CD4-positive, alpha-beta T cell (primary cell): Measurements from ENCODE around the gene SNRPD2. TPM values are rescaled to one million over a fixed set of nuclear protein-coding genes. Genes with fewer than 3 reads are reported as not detected.

ENCODE experiments used
- ATAC-seq: fragments of 200-7000 bp; cut with Tn5 transposase; one replicate; pipeline ENCODE4 v1.10.0; 2022; ENCODE audit warnings: mild to moderate bottlenecking; ENCODE audit not compliant: poor library complexity
- CTCF ChIA-PET: fragments of 350-600 bp; sonication (Branson Sonifier 250); formaldehyde crosslinking; loops from one replicate; lab custom pipeline; 2021; ENCODE audit warnings: antibody characterized with exemption, inconsistent platforms; lab: Charles Lee
- POLR2A ChIA-PET: fragments of 350-600 bp; sonication (Branson Sonifier 250); formaldehyde crosslinking; loops from one replicate; lab custom pipeline; 2021; ENCODE audit warnings: antibody characterized with exemption, inconsistent platforms; lab: Charles Lee
- DNase-seq, 14 experiments: peaks; one replicate each; pipeline ENCODE4 v3.0.0-alpha.2; 2013 to 2020; ENCODE audit warnings: mixed read lengths in 2 of 14
- H3K27ac ChIP-seq, 2 donors: one replicate each; pipeline versions ENCODE4 v1.5.1 to v1.7.0; 2013; ENCODE audit warnings: low read length in 2 of 2, low read depth in 1 of 2, mild to moderate bottlenecking in 1 of 2
- H3K27me3 ChIP-seq, 2 experiments: 1 replicate in 1 of 2; 2 replicates in 1 of 2; pipeline versions ENCODE4 v1.6.1 to v1.7.0; 2013; ENCODE audit warnings: low read length in 2 of 2, control low read depth in 1 of 2, mild to moderate bottlenecking in 1 of 2, moderate library complexity in 1 of 2; ENCODE audit not compliant: insufficient read depth in 2 of 2, control insufficient read depth in 1 of 2
- H3K36me3 ChIP-seq: one replicate; pipeline ENCODE4 v1.6.1; 2013; ENCODE audit warnings: low read length, control low read depth; ENCODE audit not compliant: insufficient read depth
- H3K4me1 ChIP-seq: one replicate; pipeline ENCODE4 v1.6.1; 2013; ENCODE audit warnings: low read length, control low read depth; ENCODE audit not compliant: insufficient read depth
- H3K4me3 ChIP-seq: one replicate; pipeline ENCODE4 v1.5.1; 2013; ENCODE audit warnings: mild to moderate bottlenecking, low read length, moderate library complexity
- H3K9me3 ChIP-seq, 2 experiments: 1 replicate in 1 of 2; 2 replicates in 1 of 2; pipeline versions ENCODE4 v1.6.1 to v1.7.0; 2013; ENCODE audit warnings: low read length in 2 of 2, mild to moderate bottlenecking in 2 of 2, control low read depth in 1 of 2, moderate library complexity in 1 of 2; ENCODE audit not compliant: control insufficient read depth in 1 of 2, insufficient read depth in 1 of 2
- H3K27ac Mint-ChIP-seq: one replicate; pipeline ENCODE4 v1.8.0; 2020; ENCODE audit warnings: mixed read lengths
- H3K27me3 Mint-ChIP-seq: one replicate; pipeline ENCODE4 v1.8.0; 2021; ENCODE audit warnings: mixed read lengths
- H3K36me3 Mint-ChIP-seq: one replicate; pipeline ENCODE4 v1.8.0; 2021; ENCODE audit warnings: low read depth, mixed read lengths
- H3K4me1 Mint-ChIP-seq: one replicate; pipeline ENCODE4 v1.8.0; 2021; ENCODE audit warnings: low read depth, mixed read lengths
- H3K4me3 Mint-ChIP-seq: one replicate; pipeline ENCODE4 v1.8.0; 2020; ENCODE audit warnings: mild to moderate bottlenecking, mixed read lengths
- H3K9me3 Mint-ChIP-seq: one replicate; pipeline ENCODE4 v1.8.0; 2020; ENCODE audit warnings: mixed read lengths
- intact Hi-C, 2 experiments: fragments of 100-400 bp; cut with DNase I in 1 of 2; cut with micrococcal nuclease in 1 of 2; formaldehyde crosslinking; loops; one replicate each; pipeline versions ENCODE4 v1.15.1 to v1.9.0; 2023 to 2025; cut with DNase I, micrococcal nuclease
- total RNA-seq, 174 experiments: library from RNA in 2 of 174; stranded (reverse) in 2 of 174; gene quantifications; one replicate each; pipeline ENCODE4 v1.2.3 and lab custom pipeline; 2021 to 2026
- TF ChIP-seq, protein P1 (sequence below): fragments of 200-600 bp; IDR thresholded peaks from one replicate; pipeline ENCODE4 v1.8.0; 2022; ENCODE audit warnings: antibody characterized with exemption, mild to moderate bottlenecking

Gene SNRPD2
- total RNA-seq, 2 experiments from 2014 or later, result 367 to 369 TPM

DNA sequence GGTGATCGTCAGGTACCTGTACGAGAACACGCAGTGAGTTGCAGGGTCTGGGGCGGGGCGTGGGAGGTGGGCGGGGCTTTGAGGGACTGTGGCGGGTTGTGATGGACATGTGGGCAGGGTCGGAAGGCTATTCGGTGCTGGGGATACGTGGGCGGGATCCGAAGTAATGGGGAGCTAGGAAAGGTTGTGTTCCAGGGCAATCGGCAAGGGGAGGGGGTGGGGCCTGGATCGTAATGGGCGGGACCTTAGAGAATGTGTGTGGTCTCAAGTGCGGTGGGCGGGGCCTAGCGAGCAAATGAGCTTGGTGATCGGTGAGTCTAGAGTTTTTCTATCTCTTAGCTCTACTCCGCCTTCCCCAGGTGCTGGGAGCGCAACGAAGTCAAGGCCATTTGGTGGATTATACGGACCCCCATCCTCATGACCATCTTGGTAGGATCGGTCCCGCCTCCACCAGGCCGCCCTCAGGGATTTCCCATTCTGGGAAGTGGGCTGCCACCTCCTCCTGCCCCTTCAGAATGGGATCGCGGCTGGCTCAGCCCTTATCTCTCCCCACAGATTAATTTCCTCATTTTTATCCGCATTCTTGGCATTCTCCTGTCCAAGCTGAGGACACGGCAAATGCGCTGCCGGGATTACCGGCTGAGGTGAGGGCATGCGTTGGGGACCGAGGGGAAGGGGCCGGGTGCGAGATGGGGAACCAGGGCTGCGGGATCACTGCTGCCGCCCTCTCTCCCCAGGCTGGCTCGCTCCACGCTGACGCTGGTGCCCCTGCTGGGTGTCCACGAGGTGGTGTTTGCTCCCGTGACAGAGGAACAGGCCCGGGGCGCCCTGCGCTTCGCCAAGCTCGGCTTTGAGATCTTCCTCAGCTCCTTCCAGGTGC is 14.2 kb downstream of the SNRPD2 start:
- no peaks in the 10 kb centered on the region for H3K9me3 ChIP-seq
- Mint-ChIP-seq H3K27ac (peak overlapping the region; percentile 28), H3K4me3 (peak overlapping the region; percentile 89), H3K9me3 (no peaks in the 10 kb centered on the region), H3K36me3 (peaks cover 3% of the 10 kb centered on the region), H3K4me1 (peaks cover 21% of the 10 kb centered on the region), H3K27me3 (peaks cover 3% of the 10 kb centered on the region)
- ChIA-PET POLR2A (interaction anchor here (0.8 to 3.7 kb wide), 7 partner anchors 9 to 238 kb away, joined by 3 to 33 read pairs (median 7); partner anchors contain the start of genes GIPR, QPCTL and SNRPD2), CTCF (interaction anchor here (0.6 to 6.0 kb wide), 10 partner anchors 8 to 211 kb away, joined by 3 to 35 read pairs (median 6); partner anchors contain the start of genes GIPR, QPCTL, SIX5 and SNRPD2)
- DNase-seq (peak; percentile 65 to 93 (median 77)), ATAC-seq (peak; percentile 71)
- peak overlapping the region; percentile 60 for H3K4me3 ChIP-seq
- H3K27ac ChIP-seq, result no peak overlapping the region
- H3K4me1 ChIP-seq, result peaks cover 31% of the 10 kb centered on the region
- TF ChIP-seq, protein P1, sequence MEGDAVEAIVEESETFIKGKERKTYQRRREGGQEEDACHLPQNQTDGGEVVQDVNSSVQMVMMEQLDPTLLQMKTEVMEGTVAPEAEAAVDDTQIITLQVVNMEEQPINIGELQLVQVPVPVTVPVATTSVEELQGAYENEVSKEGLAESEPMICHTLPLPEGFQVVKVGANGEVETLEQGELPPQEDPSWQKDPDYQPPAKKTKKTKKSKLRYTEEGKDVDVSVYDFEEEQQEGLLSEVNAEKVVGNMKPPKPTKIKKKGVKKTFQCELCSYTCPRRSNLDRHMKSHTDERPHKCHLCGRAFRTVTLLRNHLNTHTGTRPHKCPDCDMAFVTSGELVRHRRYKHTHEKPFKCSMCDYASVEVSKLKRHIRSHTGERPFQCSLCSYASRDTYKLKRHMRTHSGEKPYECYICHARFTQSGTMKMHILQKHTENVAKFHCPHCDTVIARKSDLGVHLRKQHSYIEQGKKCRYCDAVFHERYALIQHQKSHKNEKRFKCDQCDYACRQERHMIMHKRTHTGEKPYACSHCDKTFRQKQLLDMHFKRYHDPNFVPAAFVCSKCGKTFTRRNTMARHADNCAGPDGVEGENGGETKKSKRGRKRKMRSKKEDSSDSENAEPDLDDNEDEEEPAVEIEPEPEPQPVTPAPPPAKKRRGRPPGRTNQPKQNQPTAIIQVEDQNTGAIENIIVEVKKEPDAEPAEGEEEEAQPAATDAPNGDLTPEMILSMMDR, result no peak
- H3K36me3 ChIP-seq, result no peaks in the 10 kb centered on the region
- intact Hi-C loops, result loop anchor here in 1 of 2 experiments (2.0 kb wide), 1 partner anchor 15 kb away; the partner anchor contains the start of gene QPCTL
- no peaks in the 10 kb centered on the region for H3K27me3 ChIP-seq

DNA sequence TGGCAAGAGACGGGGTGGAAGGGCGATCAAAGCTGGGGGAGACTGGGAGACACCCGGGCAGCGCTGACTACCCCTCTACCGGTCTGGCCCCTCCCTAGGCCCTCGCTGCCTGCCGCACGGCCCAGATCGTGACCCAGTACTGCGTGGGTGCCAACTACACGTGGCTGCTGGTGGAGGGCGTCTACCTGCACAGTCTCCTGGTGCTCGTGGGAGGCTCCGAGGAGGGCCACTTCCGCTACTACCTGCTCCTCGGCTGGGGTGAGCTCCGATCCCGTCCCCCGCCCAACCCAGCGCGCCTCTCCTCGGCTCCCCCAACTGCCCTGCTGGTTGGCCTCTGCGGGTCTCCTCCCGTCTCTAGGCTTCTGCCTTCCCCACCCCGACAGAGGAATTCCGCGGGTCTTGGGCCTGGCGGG is 14.9 kb downstream of the SNRPD2 start:
- CTCF ChIA-PET, result interaction anchor here (0.6 to 6.0 kb wide), 9 partner anchors 8 to 211 kb away, joined by 3 to 35 read pairs (median 6); partner anchors contain the start of genes GIPR, QPCTL, SIX5 and SNRPD2
- TF ChIP-seq, protein P1, result no peak
- H3K27me3 Mint-ChIP-seq, result peaks cover 5% of the 10 kb centered on the region
- peak overlapping the region; percentile 60 for H3K4me3 ChIP-seq
- peaks cover 28% of the 10 kb centered on the region for H3K4me1 ChIP-seq
- H3K36me3 ChIP-seq, result no peaks in the 10 kb centered on the region
- ATAC-seq, result peak; percentile 55
- peaks cover 17% of the 10 kb centered on the region for H3K4me1 Mint-ChIP-seq
- H3K9me3 Mint-ChIP-seq, result no peaks in the 10 kb centered on the region
- no peaks in the 10 kb centered on the region for H3K9me3 ChIP-seq
- POLR2A ChIA-PET, result interaction anchor here (0.8 to 3.7 kb wide), 7 partner anchors 8 to 237 kb away, joined by 3 to 33 read pairs (median 5); partner anchors contain the start of genes GIPR, QPCTL, SIX5 and SNRPD2
- H3K27me3 ChIP-seq, result no peaks in the 10 kb centered on the region
- peak overlapping the region; percentile 68 for H3K4me3 Mint-ChIP-seq
- intact Hi-C loops, result loop anchor here in 1 of 2 experiments (2.0 kb wide), 1 partner anchor 16 kb away; the partner anchor contains the start of gene QPCTL
- DNase-seq, result peak; percentile 15 to 76 (median 46)
- H3K36me3 Mint-ChIP-seq, result peaks cover under 1% of the 10 kb centered on the region
- no peak overlapping the region for H3K27ac Mint-ChIP-seq
- no peak overlapping the region for H3K27ac ChIP-seq

DNA sequence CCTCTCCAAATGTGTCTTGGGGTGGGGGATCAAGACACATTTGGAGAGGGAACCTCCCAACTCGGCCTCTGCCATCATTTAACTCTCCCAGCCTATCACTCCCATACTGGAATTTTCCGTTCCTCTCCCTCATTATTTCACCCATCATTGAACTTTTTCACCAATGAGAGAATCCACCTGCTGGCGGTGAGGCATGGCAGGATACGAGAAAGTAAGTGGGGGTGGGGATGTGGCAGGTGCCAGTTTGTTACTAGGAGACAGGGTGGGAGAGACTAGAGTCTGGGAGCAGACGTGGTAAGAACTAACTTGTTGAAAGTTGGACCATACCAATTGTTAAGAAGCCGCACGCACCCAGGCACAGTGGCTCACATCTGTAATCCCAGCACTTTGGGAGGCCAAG is 16.8 kb downstream of the SNRPD2 start:
- H3K27ac Mint-ChIP-seq, result no peak overlapping the region
- TF ChIP-seq, protein P1, result no peak
- intact Hi-C loops, result no loop called here

More for the DNA sequence above, 16.8 kb downstream of the SNRPD2 start:
- peaks cover 9 to 13% of the 10 kb centered on the region in 2 experiments for H3K27me3 ChIP-seq
- Mint-ChIP-seq H3K9me3 (no peaks in the 10 kb centered on the region), H3K36me3 (no peaks in the 10 kb centered on the region), H3K4me3 (no peak overlapping the region), H3K4me1 (peaks cover 26% of the 10 kb centered on the region), H3K27me3 (peaks cover 21% of the 10 kb centered on the region)
- no peak overlapping the region for H3K27ac ChIP-seq
- ChIA-PET CTCF (interaction anchor here (0.7 to 1.2 kb wide), 2 partner anchors 142 to 143 kb away, joined by 3 to 5 read pairs; no protein-coding TSS in a partner anchor), POLR2A (interaction anchor here (3.7 kb wide), 1 partner anchor 18 kb away, joined by 33 read pairs; the partner anchor contains the start of genes QPCTL and SNRPD2)
- ATAC-seq, result no peak
- H3K36me3 ChIP-seq, result no peaks in the 10 kb centered on the region
- peaks cover 32% of the 10 kb centered on the region for H3K4me1 ChIP-seq
- H3K4me3 ChIP-seq, result no peak overlapping the region
- peaks cover 0 to 14% of the 10 kb centered on the region in 2 experiments for H3K9me3 ChIP-seq
- no peak for DNase-seq
